NCI-H1694 treated with DMSO at 0.1 percent for 48 hours (cell line): ENCODE measurements around the gene LMF1.
"Not testable (repeated sequence)": the region's sequence is repeated elsewhere in the genome, so short reads cannot be mapped to it uniquely, and the experiment has no call there.

Experiments used
- DNase-seq: peaks from one replicate; lab custom pipeline; 2025; lab: John Stamatoyannopoulos, UW

The LMF1 gene

DNA sequence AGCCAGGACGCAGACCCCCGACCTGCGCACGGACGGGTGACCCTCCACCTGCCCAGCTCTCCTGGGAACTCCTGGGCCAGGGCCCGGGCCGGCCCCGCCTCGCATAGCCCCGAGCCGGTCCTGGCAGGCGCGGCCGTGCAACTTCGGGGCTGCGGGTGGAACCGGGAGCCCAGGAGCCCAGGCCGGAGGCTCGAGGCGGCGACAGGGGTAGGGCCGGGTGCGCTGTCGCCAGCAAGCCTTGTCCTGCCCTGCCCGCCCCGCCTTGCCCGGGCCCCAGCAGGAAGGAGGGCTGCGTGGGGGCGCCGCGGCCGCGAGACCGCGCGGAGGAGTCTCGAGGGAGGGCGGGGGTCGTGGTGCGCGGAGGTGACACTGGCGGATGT, 408 bp downstream of the LMF1 start:
- DNase-seq = no peak

DNA sequence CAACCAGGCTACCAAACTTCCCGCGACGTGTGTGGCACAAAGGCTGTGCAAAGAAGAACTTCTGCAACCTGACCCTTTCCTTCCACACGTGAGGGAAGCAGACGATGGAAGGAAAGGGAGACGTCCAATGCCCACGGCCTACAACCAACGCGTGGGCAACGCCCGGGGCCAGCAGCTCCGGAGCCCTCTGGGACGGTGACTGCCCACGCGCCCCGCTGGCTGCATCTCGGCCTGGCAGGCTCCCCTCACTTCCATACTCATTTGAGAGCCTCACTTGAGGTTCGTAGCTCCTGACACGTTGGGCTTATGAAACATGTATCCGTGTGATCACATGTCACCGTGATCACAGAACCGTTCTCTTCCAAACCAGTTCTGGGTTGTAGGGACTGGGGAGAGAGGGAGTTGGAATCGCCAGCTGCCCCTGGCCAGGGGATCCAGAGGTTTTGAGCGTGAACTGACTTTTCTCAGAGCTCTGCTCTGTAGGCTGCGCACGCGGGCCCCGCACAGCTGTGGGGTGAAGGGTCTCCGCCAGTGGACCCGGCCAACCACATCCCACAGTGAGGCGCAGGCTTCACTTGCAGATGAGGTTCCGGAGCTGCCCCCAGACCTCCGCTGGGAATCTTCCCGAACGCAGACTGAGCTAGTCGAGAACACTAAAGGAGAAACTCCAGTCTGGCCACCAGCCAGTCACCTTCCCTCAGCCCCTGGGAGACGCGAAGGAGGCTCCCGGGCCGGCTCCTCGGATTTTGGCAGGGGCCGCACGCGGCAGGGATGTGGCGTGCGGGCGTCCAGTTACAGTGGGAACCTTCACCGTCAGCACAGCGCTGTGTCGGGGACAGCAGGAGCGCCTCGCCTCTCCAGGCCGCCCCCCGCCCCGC, 1.0 kb downstream of the LMF1 start:
- DNase-seq = no peak

DNA sequence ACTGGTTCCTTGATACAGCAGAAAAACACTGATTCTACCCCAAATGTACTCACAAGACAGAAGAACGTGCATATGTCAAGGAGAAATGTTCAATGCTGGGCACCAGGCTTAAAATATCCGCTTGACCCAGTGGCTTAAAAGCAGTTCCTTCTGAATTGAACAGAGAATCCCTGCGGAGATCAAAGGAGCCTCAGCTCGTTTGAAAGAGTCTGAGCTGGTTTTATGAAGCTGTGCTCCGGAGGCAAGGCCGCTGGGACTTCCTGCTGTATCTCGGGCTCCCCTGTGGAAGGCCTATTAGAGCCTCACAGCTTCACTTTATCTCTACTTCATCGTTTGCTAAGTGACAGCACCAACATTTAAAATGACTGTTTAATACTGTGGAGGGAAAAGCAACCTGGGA, 2.2 kb downstream of the LMF1 start:
- DNase-seq = no peak

DNA sequence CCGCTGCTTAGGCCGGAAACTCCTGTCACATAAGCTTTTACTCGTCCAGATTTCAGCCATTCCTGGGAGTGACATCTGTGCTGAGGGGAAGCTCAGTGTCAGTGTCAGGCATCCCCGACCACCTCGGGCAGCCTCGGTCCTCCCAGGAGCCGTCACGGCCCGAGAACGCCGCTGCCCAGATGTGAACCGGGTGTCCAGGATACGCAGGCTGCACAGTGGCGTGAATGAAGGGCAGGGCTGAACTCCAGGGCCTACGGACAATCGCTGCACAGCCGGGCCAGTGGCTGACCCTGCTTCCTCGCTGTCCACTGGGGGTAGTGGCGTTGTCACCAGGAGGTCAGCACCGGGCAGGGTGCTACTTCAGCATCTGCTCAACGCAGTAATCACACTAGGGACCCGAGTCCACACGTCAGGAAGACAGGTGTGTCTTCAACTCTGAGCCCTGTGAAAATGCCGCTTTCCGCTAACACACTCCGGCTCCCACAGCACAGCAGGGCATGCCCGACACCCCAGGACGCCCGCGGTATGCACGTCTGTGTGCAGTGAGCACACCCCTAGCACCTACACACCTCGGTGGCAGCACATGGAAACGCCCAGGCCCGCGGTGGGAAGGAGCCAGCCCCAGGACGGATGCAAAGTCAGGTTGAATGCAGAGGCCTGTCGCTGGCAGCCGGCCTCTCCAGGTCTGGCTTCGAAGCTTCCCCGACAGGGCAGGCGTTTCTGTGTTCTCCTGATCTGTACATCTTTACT, 3.1 kb downstream of the LMF1 start:
- no peak for DNase-seq

DNA sequence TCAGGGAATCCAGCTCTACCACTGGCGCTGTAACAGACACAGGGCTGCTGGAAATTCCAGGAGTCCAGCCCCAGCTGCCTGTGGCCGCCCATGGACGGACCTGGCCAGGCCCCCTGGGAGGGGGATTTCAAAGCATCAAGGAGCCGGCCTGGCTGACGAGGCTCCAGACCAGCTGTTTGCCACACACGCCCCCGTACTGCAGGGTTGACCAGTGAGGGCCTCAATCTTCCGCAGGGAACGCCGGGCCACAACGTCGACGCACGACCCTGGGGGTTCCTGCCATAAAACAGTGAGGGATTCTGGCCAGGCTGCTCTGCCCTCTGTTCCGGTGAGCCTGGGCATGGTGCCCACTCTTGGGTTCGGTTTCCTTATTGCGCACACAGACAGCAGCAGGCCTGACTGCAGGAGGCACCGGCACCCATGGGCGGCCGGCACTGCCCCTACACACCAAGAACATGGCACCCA, 3.7 kb downstream of the LMF1 start:
- no peak for DNase-seq

DNA sequence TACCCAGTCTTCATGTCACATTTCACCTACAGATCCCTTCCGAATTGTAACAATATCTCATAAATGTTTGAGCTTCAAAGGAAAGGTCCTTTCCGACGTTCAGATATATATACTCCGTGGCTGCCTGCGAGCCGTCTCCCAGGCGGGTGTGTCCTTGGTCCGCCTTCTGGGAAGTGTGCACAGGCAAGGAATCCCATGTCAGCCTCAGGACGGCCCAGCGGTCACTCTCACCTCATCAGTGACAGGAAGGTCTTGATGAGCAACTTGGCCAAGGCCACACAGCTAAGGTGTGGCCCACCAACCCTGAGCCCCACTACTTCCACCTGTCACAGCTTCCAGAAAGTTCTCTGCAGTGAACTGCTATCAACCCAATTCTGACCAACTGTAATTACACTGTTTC, 4.3 kb downstream of the LMF1 start:
- DNase-seq = no peak

DNA sequence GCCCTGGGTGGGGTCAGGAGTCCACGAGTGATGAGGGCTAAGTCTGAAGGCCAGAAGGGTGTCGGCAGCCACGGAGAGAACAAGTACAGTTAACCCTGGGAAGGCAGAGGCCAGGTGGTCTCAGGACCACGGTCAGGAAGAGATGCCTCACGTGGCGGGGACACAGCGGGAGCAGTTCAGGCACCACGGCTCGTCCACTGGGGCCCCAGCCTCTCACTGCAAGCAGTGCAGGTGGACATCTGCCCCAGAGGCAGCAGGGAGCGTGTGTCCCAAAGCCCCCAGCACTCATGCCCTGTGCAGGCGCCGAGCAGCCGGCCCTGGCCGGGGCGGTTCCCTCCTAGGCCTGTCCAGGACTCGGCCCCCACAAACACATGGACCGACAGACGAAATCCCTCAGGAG, 4.7 kb downstream of the LMF1 start:
- DNase-seq = no peak

DNA sequence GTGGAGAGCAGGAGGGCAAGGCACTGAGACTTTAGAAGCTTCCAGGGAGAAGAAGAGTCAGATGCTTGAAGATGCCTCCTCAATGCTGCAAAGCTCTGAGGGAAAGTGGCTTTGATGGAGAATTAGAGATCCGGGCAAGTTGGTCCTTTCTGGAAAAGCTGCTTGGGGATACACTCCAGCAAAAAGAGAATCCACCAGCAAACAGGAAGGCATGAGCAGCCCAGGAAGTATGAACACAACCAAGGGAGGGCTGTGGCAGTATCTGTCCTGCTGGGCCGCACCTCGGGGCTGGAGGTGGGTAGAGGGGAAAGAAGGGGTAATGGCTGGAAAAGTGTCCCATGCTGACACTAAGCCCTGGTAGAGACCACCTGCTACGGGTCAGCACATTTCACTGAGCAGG, 5.3 kb downstream of the LMF1 start:
- DNase-seq = no peak

DNA sequence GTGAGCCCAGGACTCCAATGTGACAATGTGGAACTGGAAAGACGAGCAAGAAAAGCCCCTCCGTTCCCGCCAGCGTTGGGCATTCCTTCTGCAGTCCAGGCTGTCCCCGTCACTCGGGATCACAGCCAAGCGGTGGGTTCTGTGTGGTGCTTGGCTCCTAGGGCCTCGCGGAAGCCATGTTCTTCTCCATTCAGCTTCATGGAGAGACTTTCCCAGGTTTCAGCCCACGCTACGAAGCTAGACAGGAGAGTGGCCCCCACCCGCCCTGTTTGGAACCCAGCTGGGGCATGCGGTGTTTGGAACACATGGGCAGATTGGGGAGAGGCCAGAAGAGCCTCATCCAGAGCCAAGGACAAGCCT, 5.8 kb downstream of the LMF1 start:
- no peak for DNase-seq

DNA sequence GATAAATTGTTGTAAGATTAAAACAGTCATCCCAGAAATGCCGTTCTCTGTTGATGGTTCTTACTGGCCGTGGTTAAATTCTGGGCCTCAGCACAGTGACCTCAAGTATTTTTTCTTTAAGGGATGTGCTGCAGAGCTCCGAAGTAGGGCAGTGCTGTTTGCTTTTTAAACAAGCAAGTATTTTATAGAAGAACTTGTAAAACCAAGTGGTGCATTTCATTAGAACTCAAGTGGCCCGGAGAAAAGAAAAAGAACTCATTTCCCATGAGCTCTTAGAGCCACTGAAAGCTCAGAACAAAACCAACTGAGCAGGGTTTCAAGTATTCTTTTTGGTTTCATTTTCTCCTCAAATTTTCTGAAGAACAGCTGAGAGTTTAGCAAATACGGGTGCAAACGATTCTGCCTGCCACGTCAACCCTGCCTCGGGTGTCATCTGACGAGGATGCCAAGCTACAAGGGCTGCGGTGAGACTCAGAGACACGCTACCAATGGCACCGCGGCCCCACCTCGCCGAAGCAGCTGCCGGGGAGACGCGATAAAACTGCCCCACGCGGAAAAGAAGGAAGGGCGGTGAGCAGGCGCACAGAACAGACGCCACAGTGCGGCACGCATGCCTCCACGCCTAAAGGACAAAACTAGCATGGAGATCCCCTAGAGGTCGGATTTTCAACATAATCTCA, 6.3 kb downstream of the LMF1 start:
- DNase-seq = no peak

DNA sequence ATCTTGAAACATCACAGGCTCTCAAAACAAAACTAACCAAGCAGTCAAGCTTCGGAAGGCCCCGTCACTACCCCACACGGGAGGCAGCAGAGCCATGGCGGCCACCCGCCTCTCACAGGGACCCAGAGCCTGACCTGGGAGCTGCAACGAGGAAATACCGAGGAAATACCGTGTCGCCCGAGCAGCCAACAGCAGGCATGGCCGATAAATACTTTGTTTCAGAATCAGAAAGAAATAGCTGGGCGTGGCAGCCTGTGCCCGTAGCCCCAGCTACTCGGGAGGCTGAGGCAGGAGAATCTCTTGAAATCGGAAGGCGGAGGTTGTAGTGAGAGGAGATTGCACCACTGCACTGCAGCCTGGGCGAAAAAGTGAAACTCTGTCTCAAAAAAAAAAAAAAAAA, 6.9 kb downstream of the LMF1 start:
- no peak for DNase-seq

DNA sequence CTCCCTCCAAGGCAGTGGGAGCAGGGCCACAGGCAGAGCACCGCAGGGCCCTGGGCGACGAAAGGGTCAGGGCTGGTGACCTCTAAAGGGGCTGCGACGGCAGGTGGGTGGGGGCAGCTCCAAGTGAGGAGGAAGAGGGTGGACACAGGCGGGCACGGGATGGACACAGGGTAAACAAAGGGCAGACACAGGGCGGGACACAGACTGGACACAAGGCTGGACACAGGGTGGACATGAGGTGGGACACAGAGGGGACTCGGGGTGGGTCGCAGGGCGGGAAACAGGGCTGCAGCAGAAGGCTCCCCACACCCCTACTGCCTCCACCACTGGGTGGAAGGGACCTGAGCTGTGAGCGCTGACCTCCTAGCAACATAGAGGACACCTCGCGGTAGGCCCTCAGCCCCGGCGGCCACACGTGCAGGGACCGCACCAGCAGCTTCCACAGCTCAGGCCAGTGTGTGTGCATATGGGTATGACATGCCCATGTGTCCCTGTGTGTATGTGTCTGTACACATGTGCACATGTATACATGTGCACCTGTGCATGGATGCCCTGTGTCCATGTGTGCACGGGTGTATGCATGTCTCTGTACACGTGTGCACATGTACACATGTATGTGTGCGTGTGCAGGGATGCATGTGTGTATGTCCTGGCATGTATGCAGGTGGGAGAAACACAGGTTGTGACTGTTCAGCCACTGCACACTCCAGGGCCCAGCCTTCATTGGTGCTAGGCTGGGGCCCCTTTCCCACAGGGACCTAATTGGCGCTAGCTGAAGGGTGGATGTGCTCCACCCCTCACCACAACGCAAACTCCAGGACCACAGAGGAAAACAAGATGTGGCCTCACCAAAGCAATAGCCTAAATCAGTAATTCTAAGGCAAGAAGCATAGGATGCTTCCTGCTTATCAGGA, 7.6 kb downstream of the LMF1 start:
- DNase-seq = no peak

DNA sequence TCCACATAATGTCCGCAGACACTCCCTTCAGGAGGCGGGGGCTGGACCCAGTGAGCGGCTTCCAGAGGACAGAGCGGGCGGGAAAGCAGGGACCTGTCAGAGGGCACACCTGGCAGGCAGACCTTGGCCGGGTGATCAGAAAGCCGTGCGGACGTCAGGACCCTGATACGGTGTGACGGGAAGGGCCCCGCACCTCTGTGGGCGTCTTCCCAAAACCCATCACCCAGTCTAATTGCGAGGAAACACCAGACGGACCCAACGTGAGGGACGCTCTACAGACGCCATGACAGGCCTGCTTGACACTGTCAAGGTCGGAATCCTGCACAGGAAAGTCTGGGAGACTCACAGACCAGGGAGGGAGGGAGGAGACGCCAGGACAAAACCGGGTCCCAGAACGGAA, 8.4 kb downstream of the LMF1 start:
- no peak for DNase-seq

DNA sequence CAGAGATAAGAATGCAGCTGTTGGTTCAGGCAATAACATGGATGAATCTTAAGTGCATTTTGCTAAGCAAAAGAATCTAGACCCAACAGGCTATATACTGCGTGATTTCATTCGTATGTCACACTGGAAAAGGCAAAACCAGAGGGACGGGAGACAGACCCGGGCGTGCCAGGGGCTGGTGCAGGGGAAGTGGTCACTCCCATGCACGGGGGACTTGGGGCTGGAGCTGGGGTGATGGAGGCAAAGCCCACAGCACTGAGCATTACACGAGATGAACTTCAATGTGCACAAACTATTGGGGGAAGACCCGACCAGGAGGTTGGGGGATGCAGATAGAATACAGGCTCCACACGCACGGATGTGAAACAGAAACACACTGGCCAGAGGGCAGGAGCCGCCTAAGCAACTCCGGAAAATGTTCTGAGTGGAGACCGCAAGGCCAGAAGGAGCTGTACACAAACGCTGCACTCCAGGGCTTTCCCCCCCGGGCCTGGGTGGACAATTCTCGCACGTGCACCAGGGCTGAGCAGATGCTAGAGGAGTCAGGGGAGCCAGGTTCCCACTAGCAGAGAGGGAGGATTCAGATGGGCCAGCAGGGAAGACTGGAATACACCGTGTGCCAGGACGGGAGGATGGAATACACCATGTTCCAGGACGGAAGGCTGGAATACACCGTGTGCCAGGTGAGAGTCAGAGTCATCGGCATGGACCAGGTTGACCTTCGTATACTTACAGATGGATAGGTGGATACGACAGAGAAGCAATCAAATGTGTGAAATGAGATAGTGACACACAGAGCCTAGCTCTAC, 11.3 kb downstream of the LMF1 start:
- no peak for DNase-seq

DNA sequence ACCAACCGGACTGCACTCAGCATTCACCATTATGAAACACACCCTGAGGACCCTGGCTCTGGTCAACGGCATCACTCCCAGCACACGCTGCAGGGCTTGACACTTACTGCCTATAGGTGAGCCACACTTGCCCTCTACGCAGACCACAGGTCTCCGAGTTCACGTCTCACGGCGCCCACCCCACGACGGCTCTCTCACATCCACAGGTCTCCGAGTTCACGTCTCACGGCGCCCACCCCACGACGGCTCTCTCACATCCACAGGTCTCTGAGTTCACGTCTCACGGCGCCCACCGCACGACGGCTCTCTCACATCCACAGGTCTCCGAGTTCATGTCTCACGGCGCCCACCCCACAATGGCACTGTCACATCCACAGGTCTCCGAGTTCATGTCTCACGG, 15.0 kb downstream of the LMF1 start:
- DNase-seq = not testable (repeated sequence)

DNA sequence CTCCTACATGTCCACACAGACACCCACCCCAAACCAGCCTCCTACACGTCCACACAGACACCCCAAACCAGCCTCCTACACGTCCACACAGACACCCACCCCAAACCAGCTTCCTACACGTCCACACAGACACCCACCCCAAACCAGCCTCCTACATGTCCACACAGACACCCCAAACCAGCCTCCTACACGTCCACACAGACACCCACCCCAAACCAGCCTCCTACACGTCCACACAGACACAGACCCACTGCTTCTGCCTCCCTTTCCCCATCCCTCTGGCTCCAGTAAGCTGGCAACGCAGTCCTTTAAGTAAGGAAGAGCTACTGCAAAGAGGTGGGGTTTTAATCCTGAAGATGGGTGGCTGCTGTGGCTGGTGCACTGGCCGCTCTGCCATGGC, 17.0 kb downstream of the LMF1 start:
- not testable (repeated sequence) for DNase-seq

DNA sequence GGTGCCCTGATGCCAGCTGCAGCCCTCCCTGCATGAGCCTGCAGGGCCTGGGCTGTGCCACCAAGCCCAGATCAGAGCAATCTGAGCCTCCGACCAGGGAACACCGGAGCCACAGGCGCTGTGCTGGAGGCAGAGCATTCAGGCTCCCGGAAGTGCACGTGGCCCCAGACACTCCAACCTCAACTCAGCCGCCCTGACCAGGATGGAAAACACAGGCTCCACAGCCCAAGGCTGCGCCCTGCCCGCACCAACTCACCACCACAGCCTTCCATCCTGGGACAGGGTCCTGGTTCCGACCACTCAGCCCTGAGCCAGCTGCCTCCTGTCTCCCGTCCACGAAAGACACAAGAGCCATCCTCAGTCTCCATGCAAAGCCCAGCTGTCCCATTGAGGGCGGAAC, 18.5 kb downstream of the LMF1 start:
- no peak for DNase-seq

DNA sequence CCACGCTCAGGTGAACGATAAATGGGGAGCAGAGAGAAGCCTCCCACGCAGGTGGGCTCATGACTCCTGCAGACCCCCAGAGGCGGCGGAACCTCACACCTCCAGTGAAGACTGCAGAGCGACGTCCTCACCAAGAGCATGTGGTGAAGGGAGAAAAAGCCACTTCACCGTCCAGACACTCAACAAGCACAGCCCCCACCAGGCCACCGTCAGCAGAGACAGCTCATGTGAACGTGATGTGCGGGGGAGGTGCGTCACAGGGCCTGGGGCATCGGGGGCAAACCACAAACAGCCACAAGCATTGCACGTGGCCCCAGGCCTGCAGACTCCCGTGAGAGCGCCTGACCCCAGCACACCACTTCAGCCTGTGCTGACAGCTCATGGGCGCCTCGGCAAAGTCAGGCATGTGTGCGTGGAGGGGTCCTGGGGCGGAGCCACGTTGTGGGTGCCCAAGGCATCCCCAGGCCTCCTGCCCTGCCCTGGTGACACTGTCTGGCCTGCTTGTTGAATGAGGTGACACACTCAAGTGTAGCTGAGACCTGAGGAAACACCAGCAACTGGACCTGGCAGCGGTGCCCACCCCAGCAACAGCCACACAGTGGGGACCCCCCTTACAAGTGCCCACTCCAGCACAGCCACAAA, 19.0 kb downstream of the LMF1 start:
- DNase-seq = no peak

DNA sequence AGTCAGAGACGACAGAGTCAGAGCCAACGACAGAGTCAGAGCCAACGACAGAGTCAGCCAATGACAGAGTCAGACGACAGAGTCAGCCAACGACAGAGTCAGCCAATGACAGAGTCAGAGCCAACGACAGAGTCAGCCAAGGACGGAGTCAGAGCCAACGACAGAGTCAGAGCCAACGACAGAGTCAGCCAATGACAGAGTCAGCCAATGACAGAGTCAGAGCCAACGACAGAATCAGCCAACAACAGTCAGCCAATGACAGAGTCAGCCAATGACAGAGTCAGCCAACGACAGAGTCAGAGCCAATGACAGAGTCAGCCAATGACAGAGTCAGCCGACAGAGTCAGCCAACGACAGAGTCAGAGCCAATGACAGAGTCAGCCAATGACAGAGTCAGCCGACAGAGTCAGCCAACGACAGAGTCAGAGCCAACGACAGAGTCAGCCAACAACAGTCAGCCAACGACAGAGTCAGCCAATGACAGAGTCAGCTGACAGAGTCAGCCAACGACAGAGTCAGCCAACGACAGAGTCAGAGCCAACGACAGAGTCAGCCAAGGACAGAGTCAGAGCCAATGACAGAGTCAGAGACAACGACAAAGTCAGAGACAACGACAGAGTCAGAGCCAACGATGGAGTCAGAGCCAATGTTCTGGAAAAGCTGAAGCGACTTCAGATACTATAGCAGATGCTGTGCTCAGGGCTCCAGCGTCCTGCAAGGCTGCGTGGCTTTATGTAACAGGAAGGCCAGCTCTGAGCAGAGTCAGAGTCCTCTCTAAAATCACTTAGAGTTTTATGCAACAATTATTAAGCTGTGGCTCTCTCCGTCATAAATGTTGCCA, 19.8 kb downstream of the LMF1 start:
- not testable (repeated sequence) for DNase-seq

DNA sequence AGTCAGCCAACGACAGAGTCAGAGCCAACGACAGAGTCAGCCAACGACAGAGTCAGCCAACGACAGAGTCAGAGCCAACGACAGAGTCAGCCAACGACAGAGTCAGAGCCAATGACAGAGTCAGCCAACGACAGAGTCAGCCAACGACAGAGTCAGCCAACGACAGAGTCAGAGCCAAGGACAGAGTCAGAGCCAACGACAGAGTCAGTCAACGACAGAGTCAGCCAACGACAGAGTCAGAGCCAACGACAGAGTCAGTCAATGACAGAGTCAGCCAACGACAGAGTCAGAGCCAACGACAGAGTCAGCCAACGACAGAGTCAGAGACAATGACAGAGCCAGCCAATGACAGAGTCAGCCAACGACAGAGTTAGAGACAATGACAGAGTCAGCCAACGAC, 22.0 kb downstream of the LMF1 start:
- DNase-seq = not testable (repeated sequence)
